Astrocyte (in vitro differentiated cells and primary cell): ENCODE results near the gene PPP2R5C.

ENCODE experiments used
- EZH2 ChIP-seq: IDR thresholded peaks from 2 replicates; pipeline ENCODE4 v1.6.1; 2012; ENCODE audit warnings: mild to moderate bottlenecking, low read length, inconsistent platforms; ENCODE audit not compliant: insufficient read depth
- TF ChIP-seq, protein P1 (sequence below): IDR thresholded peaks from 2 replicates; pipeline ENCODE4 v1.5.1; 2011; ENCODE audit warnings: low read depth, mild to moderate bottlenecking, inconsistent platforms, low read length, moderate library complexity; ENCODE audit not compliant: insufficient read depth

DNA sequence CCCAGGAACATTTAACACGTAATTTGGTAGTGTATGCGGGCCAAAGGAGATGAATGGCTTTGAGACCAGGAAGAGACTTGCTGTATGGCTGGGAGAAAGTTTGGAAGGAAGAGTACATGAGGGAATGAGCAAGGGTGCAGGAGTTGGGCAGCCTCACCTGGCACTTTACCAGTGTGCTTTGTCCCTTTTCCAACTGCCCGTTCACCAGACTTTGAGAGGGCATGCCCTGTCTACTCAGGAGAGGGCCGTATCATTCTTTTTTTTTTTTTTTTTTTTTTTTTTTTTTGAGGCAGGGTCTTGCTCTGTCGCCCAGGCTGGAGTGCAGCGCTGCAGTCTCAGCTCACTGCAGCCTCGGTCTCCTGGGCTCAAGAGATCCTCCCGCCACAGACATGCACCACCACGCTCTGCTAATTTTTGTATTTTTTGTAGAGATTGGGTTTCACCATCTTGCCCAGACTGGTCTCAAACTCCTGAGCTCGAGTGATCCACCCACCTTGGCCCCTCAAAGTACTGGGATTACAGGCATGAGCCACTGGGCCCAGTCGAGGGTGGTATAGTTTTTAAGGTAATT, 209.4 kb downstream of the PPP2R5C start:
- TF ChIP-seq, protein P1, sequence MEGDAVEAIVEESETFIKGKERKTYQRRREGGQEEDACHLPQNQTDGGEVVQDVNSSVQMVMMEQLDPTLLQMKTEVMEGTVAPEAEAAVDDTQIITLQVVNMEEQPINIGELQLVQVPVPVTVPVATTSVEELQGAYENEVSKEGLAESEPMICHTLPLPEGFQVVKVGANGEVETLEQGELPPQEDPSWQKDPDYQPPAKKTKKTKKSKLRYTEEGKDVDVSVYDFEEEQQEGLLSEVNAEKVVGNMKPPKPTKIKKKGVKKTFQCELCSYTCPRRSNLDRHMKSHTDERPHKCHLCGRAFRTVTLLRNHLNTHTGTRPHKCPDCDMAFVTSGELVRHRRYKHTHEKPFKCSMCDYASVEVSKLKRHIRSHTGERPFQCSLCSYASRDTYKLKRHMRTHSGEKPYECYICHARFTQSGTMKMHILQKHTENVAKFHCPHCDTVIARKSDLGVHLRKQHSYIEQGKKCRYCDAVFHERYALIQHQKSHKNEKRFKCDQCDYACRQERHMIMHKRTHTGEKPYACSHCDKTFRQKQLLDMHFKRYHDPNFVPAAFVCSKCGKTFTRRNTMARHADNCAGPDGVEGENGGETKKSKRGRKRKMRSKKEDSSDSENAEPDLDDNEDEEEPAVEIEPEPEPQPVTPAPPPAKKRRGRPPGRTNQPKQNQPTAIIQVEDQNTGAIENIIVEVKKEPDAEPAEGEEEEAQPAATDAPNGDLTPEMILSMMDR: no peak
- TF ChIP-seq EZH2: no peak
